Measurements from ENCODE around the gene PSG2.
A peak's percentile ranks its signal among the peaks of the same experiment; 100 is the strongest.
"Not testable (repeated sequence)": the region's sequence is repeated elsewhere in the genome, so short reads cannot be mapped to it uniquely, and the experiment has no call there.

Gene PSG2

GRCh38 chr19:43101950-43102349 is 19.4 kb upstream of the PSG2 start:
- no peak for TF ChIP-seq ZFX (IDR thresholded peaks at IDR 0.05; ENCODE audit: borderline replicate concordance)
- no peak for TF ChIP-seq CTCF (IDR thresholded peaks at IDR 0.05)

GRCh38 chr19:43098416-43098815 is 15.9 kb upstream of the PSG2 start:
- H3K27ac ChIP-seq: not testable (repeated sequence)

More at GRCh38 chr19:43101950-43102349, 19.4 kb upstream of the PSG2 start:
- H3K27ac ChIP-seq: no peak overlapping the region

- TF ChIP-seq CTCF (IDR thresholded peaks at IDR 0.05): peak; percentile 53
- H3K27ac ChIP-seq: not testable (repeated sequence)
Measured at GRCh38 chr19:43087702-43088340, 5.3 kb upstream of the PSG2 start.

- H3K27ac ChIP-seq: not testable (repeated sequence)
Measured at GRCh38 chr19:43085796-43086530, 3.5 kb upstream of the PSG2 start.

GRCh38 chr19:43084196-43084832 is 1.8 kb upstream of the PSG2 start:
- not testable (repeated sequence) for H3K27ac ChIP-seq
- TF ChIP-seq CTCF (IDR thresholded peaks at IDR 0.05): peak; percentile 72

GRCh38 chr19:43083721-43084120 is 1.2 kb upstream of the PSG2 start:
- H3K27ac ChIP-seq: not testable (repeated sequence)

GRCh38 chr19:43078311-43078710 is 4.2 kb downstream of the PSG2 start:
- TF ChIP-seq ZFX (IDR thresholded peaks at IDR 0.05; ENCODE audit: borderline replicate concordance) (no peak), CTCF (IDR thresholded peaks at IDR 0.05) (no peak)

GRCh38 chr19:43077881-43078280 is 4.6 kb downstream of the PSG2 start:
- not testable (repeated sequence) for H3K27ac ChIP-seq

More at GRCh38 chr19:43078311-43078710, 4.2 kb downstream of the PSG2 start:
- H3K27ac ChIP-seq: no peak overlapping the region

- H3K27ac ChIP-seq: not testable (repeated sequence)
Measured at GRCh38 chr19:43062418-43062817, 20.1 kb downstream of the PSG2 start.

GRCh38 chr19:43061326-43061725 is 21.2 kb downstream of the PSG2 start:
- not testable (repeated sequence) for H3K27ac ChIP-seq

- not testable (repeated sequence) for H3K27ac ChIP-seq
Measured at GRCh38 chr19:43060254-43060653, 22.2 kb downstream of the PSG2 start.

- H3K27ac ChIP-seq: not testable (repeated sequence)
Measured at GRCh38 chr19:43059482-43059881, 23.0 kb downstream of the PSG2 start.

- not testable (repeated sequence) for H3K27ac ChIP-seq
Measured at GRCh38 chr19:43058440-43058839, 24.1 kb downstream of the PSG2 start.

- H3K27ac ChIP-seq: not testable (repeated sequence)
Measured at GRCh38 chr19:43047966-43048365, 34.5 kb downstream of the PSG2 start.

GRCh38 chr19:43046578-43046977 is 35.9 kb downstream of the PSG2 start:
- not testable (repeated sequence) for H3K27ac ChIP-seq
